Pancreas (tissue), 8 donors: ENCODE results near the gene GOLGA6L7. TPM values are rescaled to one million over a fixed set of nuclear protein-coding genes. Genes with fewer than 3 reads are reported as not detected.

Source experiments
- polyA plus RNA-seq, 2 donors: library from polyadenylated mRNA; stranded (reverse); fragments of 200-250 nt; gene quantifications; one replicate each; pipeline ENCODE4 v1.2.3, GENCODE V29; 2013
- total RNA-seq, 6 donors: library from RNA; stranded (reverse); fragmentation: NEBNext Ultra II Directional in 4 of 6; extraction: Animal tissue kit (Norgen Biotek cat#: 25700) in 4 of 6; gene quantifications; one replicate each; pipeline versions ENCODE4 v1.2.1 to v1.2.4, GENCODE V29; 2021 to 2023
- donor health status: healthy with polysubstance abuse.
- donor health status: DM: no; HTN: no; CAD: no; lungs with moderate emphysema.
- donor health status: DM: no; HTN: no; CAD: no.
- donor health status: Bipolar disorder and iron deficiency.
- donor health status: DM: yes; HTN: yes; CAD: no.
- donor health status: DM: no; HTN: no; CAD: no.
- donor health status: DM: no; HTN: no; CAD: no.
- donor health status: DM: yes; HTN: yes; CAD: no.

GOLGA6L7 gene
- total and polyA plus RNA-seq, 8 donors: not detected

Other genes starting within 250 kb of the GOLGA6L7 start
- 1 to 10 TPM in 5 of 6 donors, under 1 TPM in 1; 0.69 to 2.1 (median 1.5) TPM for gene GOLGA8M, start 136.2 kb downstream of the GOLGA6L7 start, total RNA-seq
- 1 to 10 TPM in 1 of 2 donors, under 1 TPM in 1; 0.80 to 1.4 TPM for gene GOLGA8M, start 136.2 kb downstream of the GOLGA6L7 start, polyA plus RNA-seq
- 10 to 100 TPM in 1 of 6 donors, 1 to 10 TPM in 5; 3.9 to 10.3 (median 8.2) TPM for gene APBA2, start 37.3 kb upstream of the GOLGA6L7 start, total RNA-seq
- 1 to 10 TPM; 3.9 to 6.2 TPM for gene APBA2, start 37.3 kb upstream of the GOLGA6L7 start, polyA plus RNA-seq